Esophagus (tissue), 2 donors: ENCODE measurements around the gene RABL2A. TPM values are rescaled to one million over a fixed set of nuclear protein-coding genes. Genes with fewer than 3 reads are reported as not detected.
"Not testable (repeated sequence)": the region's sequence is repeated elsewhere in the genome, so short reads cannot be mapped to it uniquely, and the experiment has no call there.

Experiments
- H3K27ac ChIP-seq, 2 donors: one replicate each; pipeline ENCODE4 v1.5.1; 2013; ENCODE audit warnings: low read depth in 2 of 2, mild to moderate bottlenecking in 2 of 2, inconsistent platforms in 1 of 2, low read length in 1 of 2, moderate library complexity in 1 of 2
- H3K27me3 ChIP-seq, 2 donors: one replicate each; pipeline ENCODE4 v1.6.1; 2013; ENCODE audit warnings: low read length in 2 of 2, control low read depth in 1 of 2, mild to moderate bottlenecking in 1 of 2; ENCODE audit not compliant: insufficient read depth in 2 of 2, control insufficient read depth in 1 of 2
- H3K36me3 ChIP-seq, 2 donors: one replicate each; pipeline ENCODE4 v1.6.1; 2013; ENCODE audit warnings: low read length in 1 of 2; ENCODE audit not compliant: control insufficient read depth in 2 of 2, insufficient read depth in 2 of 2
- H3K4me1 ChIP-seq, 2 donors: one replicate each; pipeline ENCODE4 v1.6.1; 2013; ENCODE audit warnings: low read length in 1 of 2; ENCODE audit not compliant: control insufficient read depth in 2 of 2, insufficient read depth in 2 of 2
- H3K4me3 ChIP-seq, 2 donors: one replicate each; pipeline ENCODE4 v1.5.1; 2013; ENCODE audit warnings: low read length in 2 of 2, mild to moderate bottlenecking in 2 of 2, low read depth in 1 of 2, moderate library complexity in 1 of 2
- H3K9me3 ChIP-seq, 2 donors: one replicate each; pipeline ENCODE4 v1.6.1; 2013; ENCODE audit warnings: mild to moderate bottlenecking in 2 of 2, low read depth in 1 of 2, low read length in 1 of 2, moderate library complexity in 1 of 2; ENCODE audit not compliant: control insufficient read depth in 2 of 2, insufficient read depth in 1 of 2
- WGBS, 2 donors: extraction: QIAGEN DNeasy Blood & Tissue Kit; methylation state at CpG; one replicate each; pipeline ENCODE4 v1.1.7; 2013; 5-methylcytosine and 5-hydroxymethylcytosine counted together
- polyA plus RNA-seq, 2 donors: library from polyadenylated mRNA; stranded (reverse); fragments of 200-250 nt; gene quantifications; one replicate each; pipeline ENCODE4 v1.2.3, GENCODE V29; 2013
- donor health status: healthy with polysubstance abuse.
- donor health status: Bipolar disorder and iron deficiency.

RABL2A gene
- polyA plus RNA-seq, 2 donors, result 5.6 to 10.7 TPM

GRCh38 chr2:113595725-113596124, 31.3 kb upstream of the RABL2A start:
- not testable (repeated sequence) for H3K4me1 ChIP-seq, H3K36me3 ChIP-seq, H3K27me3 ChIP-seq, H3K4me3 ChIP-seq, H3K27ac ChIP-seq, H3K9me3 ChIP-seq
- 94 to 96% methylated on average over 7 to 9 of the region's 10 CpGs for WGBS, 2 donors

- not testable (repeated sequence) for H3K9me3 ChIP-seq
- 91 to 97% methylated on average over 5 to 10 of the region's 10 CpGs for WGBS, 2 donors
Measured at GRCh38 chr2:113597164-113597563, 29.9 kb upstream of the RABL2A start.

DNA sequence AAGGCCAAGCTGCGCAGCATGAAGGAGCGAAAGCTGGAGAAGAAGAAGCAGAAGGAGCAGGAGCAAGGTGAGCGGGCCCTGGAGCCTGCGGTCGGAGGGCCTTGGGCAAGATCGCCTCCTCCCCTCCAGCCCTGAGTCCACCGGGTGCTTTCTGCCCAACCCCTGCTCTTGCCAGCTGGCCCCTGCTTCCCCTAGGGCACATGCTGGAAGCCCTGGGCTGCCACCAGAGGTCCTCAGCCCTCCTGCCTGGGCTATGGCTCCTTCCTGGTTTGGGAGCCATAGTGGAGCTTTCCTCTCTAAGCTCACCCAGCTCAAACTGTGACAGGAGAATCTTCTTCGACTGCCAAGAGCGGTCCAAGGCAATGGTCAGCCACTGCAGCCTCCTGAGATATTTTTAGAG, 29.5 kb upstream of the RABL2A start:
- not testable (repeated sequence) for H3K27ac ChIP-seq

More at GRCh38 chr2:113597164-113597563, 29.9 kb upstream of the RABL2A start:
- not testable (repeated sequence) for H3K27ac ChIP-seq, H3K4me1 ChIP-seq, H3K27me3 ChIP-seq, H3K4me3 ChIP-seq, H3K36me3 ChIP-seq

GRCh38 chr2:113598180-113598579, 28.9 kb upstream of the RABL2A start:
- H3K9me3 ChIP-seq, H3K4me1 ChIP-seq, H3K4me3 ChIP-seq, H3K27me3 ChIP-seq, H3K36me3 ChIP-seq, H3K27ac ChIP-seq: not testable (repeated sequence)
- 79 to 91% methylated on average over 13 of the region's 13 CpGs for WGBS, 2 donors

More for the DNA sequence above, 29.5 kb upstream of the RABL2A start:
- H3K9me3 ChIP-seq, H3K36me3 ChIP-seq, H3K27me3 ChIP-seq, H3K4me3 ChIP-seq, H3K4me1 ChIP-seq: not testable (repeated sequence)
- WGBS, 2 donors, result 58% methylated on average over 2 of the region's 9 CpGs; no CpG with 5 or more reads in 1 of the 2 donors

DNA sequence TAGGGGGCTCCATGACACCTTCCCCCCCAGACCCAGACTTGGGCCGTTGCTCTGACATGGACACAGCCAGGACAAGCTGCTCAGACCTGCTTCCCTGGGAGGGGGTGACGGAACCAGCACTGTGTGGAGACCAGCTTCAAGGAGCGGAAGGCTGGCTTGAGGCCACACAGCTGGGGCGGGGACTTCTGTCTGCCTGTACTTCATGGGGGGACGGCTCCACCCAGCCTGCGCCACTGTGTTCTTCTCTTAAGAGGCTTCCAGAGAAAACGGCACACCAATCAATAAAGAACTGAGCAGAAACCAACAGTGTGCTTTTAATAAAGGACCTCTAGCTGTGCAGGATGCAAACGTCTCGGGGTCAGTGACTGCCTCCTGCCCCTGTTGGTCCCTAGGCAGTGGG, 28.3 kb upstream of the RABL2A start:
- not testable (repeated sequence) for H3K9me3 ChIP-seq, H3K4me3 ChIP-seq
- WGBS, 2 donors, result 68 to 75% methylated on average over 5 to 6 of the region's 9 CpGs

GRCh38 chr2:113599208-113599607, 27.9 kb upstream of the RABL2A start:
- H3K27ac ChIP-seq, H3K9me3 ChIP-seq, H3K27me3 ChIP-seq, H3K4me3 ChIP-seq, H3K36me3 ChIP-seq, H3K4me1 ChIP-seq: not testable (repeated sequence)
- 0 to 5% methylated on average over 1 of the region's 2 CpGs for WGBS, 2 donors

More for the DNA sequence above, 28.3 kb upstream of the RABL2A start:
- H3K27me3 ChIP-seq, H3K4me1 ChIP-seq, H3K27ac ChIP-seq, H3K36me3 ChIP-seq: not testable (repeated sequence)

GRCh38 chr2:113602040-113602769, 24.9 kb upstream of the RABL2A start:
- not testable (repeated sequence) for H3K4me1 ChIP-seq, H3K27me3 ChIP-seq, H3K9me3 ChIP-seq, H3K27ac ChIP-seq, H3K36me3 ChIP-seq, H3K4me3 ChIP-seq
- 86 to 93% methylated on average over 41 to 51 of the region's 51 CpGs for WGBS, 2 donors

DNA sequence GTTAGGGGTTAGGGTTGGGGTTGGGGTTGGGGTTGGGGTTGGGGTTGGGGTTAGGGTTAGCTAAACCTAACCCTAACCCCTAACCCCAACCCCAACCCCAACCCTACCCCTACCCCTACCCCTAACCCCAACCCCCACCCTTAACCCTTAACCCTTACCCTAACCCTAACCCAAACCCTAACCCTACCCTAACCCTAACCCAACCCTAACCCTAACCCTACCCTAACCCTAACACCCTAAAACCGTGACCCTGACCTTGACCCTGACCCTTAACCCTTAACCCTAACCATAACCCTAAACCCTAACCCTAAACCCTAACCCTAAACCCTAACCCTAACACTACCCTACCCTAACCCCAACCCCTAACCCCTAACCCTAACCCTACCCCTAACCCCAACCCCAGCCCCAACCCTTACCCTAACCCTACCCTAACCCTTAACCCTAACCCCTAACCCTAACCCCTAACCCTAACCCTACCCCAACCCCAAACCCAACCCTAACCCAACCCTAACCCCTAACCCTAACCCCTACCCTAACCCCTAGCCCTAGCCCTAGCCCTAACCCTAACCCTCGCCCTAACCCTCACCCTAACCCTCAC, 24.1 kb upstream of the RABL2A start:
- H3K27ac ChIP-seq, result peak overlapping the region; percentile 87 to 95
- no peaks in the 10 kb centered on the region for H3K9me3 ChIP-seq
- WGBS, 2 donors, result 45 to 48% methylated on average over 2 of the region's 2 CpGs
- no peaks in the 10 kb centered on the region for H3K36me3 ChIP-seq
- no peaks in the 10 kb centered on the region for H3K4me1 ChIP-seq
- peak overlapping the region; percentile 62 to 64 for H3K4me3 ChIP-seq
- no peaks in the 10 kb centered on the region for H3K27me3 ChIP-seq

DNA sequence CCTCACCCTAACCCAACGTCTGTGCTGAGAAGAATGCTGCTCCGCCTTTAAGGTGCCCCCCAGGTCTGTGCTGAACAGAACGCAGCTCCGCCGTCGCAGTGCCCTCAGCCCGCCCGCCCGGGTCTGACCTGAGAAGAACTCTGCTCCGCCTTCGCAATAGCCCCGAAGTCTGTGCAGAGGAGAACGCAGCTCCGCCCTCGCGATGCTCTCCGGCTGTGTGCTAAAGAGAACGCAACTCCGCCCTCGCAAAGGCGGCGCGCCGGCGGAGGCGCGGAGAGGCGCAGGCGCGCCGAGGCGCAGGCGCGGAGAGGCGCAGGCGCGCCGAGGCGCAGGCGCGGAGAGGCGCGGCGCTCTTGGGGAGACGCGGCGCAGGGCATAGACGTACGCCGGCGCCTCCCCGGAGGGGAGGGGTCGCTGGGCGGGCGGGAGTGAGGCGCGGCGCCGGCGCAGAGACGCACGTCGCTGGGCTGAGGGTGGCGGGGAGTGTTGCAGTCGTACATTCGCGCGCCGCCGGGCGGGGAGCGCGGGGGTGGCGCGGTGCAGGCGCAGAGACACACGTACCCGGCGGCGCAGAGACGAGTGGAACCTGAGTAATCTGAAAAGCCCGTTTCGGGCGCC, 23.5 kb upstream of the RABL2A start:
- Histone ChIP-seq H3K4me3 (peak overlapping the region; percentile 62 to 64), H3K27ac (peak overlapping the region; percentile 96 to 97)
- H3K36me3 ChIP-seq, H3K9me3 ChIP-seq, H3K4me1 ChIP-seq, H3K27me3 ChIP-seq: not testable (repeated sequence)
- 2 to 11% methylated on average over 41 to 84 of the region's 84 CpGs for WGBS, 2 donors

DNA sequence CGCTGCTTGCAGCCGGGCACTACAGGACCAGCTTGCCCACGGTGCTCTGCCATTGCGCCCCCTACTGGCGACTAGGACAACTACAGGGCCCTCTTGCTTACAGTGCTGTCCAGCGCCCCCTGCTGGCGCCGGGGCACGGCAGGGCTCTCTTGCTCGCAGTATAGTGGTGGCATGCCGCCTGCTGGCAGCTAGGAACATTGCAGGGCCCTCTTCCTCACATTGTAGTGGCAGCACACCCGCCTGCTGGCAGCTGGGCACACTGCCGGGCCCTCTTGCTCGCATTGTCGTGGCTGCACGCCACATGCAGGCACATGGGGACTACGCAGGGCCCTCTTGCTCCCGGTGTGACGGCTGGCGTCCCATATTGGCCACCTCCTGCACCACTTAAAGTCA, 23.0 kb upstream of the RABL2A start:
- 1 to 3% methylated on average over 20 of the region's 20 CpGs for WGBS, 2 donors
- Histone ChIP-seq H3K27ac (peak overlapping the region; percentile 96 to 97), H3K4me3 (peak overlapping the region; percentile 57 to 62)
- not testable (repeated sequence) for H3K9me3 ChIP-seq, H3K4me1 ChIP-seq, H3K36me3 ChIP-seq, H3K27me3 ChIP-seq
